GM12873 (cell line): ENCODE results near the gene PCDH9.

Source experiments
- TF ChIP-seq, protein P1 (sequence below): IDR thresholded peaks from 2 replicates; pipeline ENCODE4 v1.5.1; 2012; ENCODE audit warnings: low read depth, mild to moderate bottlenecking, moderate library complexity, low read length, control low read depth; ENCODE audit not compliant: insufficient read depth; ENCODE audit errors: missing control alignments

Gene PCDH9

DNA sequence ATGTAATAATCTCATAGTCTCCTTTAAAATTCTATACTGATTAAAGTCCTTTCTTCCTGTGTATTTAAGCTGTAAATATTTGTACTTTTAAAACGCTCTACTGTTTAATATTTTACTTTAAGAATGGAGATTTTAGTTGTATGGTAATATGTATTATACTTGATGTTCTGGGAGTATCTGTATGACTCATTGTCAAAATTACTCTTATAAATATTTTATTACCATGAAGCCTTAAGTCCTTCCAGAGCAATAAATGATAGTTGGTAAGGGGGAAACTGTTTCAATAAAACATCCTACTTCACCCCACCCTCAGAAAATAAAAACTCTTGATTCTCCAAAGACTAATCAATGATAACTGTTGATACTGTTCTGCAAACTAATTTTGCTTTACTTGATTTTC is 6.4 kb downstream of the PCDH9 start:
- TF ChIP-seq, protein P1, sequence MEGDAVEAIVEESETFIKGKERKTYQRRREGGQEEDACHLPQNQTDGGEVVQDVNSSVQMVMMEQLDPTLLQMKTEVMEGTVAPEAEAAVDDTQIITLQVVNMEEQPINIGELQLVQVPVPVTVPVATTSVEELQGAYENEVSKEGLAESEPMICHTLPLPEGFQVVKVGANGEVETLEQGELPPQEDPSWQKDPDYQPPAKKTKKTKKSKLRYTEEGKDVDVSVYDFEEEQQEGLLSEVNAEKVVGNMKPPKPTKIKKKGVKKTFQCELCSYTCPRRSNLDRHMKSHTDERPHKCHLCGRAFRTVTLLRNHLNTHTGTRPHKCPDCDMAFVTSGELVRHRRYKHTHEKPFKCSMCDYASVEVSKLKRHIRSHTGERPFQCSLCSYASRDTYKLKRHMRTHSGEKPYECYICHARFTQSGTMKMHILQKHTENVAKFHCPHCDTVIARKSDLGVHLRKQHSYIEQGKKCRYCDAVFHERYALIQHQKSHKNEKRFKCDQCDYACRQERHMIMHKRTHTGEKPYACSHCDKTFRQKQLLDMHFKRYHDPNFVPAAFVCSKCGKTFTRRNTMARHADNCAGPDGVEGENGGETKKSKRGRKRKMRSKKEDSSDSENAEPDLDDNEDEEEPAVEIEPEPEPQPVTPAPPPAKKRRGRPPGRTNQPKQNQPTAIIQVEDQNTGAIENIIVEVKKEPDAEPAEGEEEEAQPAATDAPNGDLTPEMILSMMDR = no peak

DNA sequence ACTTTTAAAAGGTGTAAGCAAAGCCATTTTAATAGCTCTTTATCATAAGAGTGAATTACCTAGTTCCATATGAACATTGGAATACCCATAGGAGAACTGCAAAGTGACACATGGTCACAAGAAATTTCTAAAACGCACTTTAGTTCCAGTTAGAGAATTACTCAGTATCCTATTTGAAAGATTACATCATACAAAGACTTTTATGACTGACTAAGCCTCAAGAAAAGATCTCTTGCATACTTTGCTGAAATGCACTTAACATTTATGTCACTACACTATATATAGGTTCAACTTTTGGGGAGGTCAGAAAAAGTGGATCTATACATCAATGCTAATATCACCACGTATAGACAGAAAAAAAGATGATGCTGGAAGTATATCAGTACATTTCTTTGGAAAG is 7.1 kb downstream of the PCDH9 start:
- TF ChIP-seq, protein P1 = no peak

DNA sequence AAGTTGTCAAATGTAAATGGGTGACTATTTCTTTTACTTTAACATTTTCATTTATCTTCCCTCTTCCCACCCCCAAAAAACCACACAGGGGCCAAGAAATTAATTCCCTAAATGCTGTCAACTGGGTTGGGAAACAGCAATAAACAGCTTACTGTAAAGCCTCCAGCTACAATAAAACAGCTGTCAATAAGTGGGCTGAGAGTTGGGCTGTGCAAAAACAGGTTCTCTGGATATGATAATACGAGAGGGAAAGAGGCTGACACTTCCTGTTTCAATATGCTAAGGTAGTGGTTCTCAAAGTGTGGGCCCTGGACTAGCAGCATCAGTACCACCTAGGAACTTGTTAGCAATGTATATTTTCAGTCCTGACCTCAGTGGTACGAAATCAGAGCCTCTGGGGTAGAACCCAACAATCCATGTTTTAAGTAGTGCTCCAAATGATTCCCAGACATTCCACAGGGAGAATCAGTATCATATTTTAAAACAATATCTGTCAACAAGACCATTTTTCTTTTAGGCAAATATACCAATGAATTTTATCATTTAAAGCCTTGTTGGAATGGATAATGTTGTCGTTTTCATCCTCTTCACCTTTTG is 8.4 kb downstream of the PCDH9 start:
- TF ChIP-seq, protein P1 = no peak

DNA sequence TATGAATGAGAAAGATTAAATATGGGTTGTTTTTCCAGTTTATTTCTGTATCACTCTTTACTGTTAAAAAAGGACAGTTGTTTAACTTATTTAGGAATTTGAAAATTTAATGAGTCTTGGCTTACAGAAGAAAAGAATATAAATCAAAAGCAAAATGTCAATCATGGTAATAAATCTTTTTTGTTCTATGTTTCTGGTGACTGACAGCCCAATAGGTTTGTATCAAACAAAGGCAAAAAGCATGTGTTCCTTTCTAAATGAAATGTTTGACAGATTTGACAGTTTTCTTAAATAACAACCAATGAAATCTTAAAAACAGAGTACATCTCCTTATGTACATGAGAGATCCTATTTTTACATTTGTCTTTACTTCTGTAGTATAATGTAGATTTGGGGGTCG is 11.0 kb downstream of the PCDH9 start:
- TF ChIP-seq, protein P1 = no peak

DNA sequence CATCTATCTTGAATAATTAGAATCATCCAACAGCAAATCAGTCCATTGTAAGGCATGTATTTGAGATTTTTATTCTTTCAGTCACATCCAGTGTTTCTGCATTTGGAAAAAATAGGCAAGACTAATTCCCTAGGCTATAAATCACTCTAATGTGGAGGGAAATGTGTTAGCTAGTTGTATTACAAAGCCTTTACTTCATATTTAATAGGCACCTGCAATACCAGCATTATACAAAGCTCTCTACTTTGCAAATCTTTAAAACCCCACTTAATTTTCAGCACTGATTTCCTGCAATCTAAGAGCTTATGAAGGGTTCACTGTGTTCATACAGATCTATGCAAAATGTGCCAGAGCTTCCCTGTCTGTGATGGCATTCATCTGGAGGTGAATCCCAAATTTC is 12.3 kb downstream of the PCDH9 start:
- TF ChIP-seq, protein P1 = no peak

DNA sequence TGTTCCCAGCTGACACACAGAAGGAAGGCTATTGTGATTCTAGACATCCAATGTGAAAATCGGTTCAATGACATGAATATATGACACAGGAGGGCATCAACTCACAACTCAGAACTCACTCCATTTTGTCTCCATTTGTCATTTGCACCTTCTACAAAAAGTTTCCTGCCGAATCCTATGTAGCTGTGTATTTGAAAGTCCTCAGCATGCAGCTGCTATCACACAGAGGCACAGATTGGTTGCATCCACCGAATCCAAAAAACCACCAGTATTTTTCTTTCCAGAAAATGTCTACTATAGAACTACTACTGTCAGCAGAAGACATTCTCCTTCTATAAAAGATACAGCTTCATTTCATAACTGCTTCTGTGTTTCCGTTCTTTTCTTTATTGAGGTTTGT is 13.3 kb downstream of the PCDH9 start:
- TF ChIP-seq, protein P1 = no peak

DNA sequence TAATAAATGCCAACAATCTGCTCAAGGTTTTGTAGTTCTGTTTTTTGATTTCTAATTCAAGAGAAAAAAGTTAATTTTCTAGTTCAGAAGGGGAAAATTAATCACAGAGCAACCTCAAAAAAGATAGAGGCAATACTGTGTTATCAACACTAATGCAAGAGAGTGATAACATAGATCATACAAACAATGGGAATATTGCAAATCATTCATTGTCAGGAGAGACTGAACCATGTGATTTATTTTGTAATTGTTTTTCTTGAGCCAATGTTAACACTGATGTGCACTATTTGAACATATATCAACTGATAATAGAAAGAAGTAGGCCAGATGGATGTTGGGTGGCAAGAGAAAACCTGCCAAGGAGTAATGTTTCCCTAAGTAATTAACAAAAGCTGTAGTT is 19.9 kb downstream of the PCDH9 start:
- TF ChIP-seq, protein P1 = no peak
